Sigmoid colon (tissue), 7 donors: ENCODE data around the gene GOLGA6C. TPM values are rescaled to one million over a fixed set of nuclear protein-coding genes. Genes with fewer than 3 reads are reported as not detected.
"Not testable (repeated sequence)": the region's sequence is repeated elsewhere in the genome, so short reads cannot be mapped to it uniquely, and the experiment has no call there.

ENCODE experiments used
- DNase-seq: peaks from one replicate; pipeline ENCODE4 v3.0.0-alpha.2; 2019
- H3K27ac ChIP-seq, 4 donors: fragments of 200-600 bp; sonication (generic); one replicate each; pipeline ENCODE4 v1.5.1; 2016 to 2019; ENCODE audit warnings: mild to moderate bottlenecking in 1 of 4
- H3K27me3 ChIP-seq, 3 donors: fragments of 200-600 bp; sonication (generic); one replicate each; pipeline ENCODE4 v1.5.1; 2019; ENCODE audit warnings: mild to moderate bottlenecking in 1 of 3
- H3K36me3 ChIP-seq, 4 donors: fragments of 200-600 bp; sonication (generic); one replicate each; pipeline ENCODE4 v1.5.1; 2016 to 2019
- H3K4me1 ChIP-seq, 4 donors: fragments of 200-600 bp; sonication (generic); one replicate each; pipeline ENCODE4 v1.5.1; 2017 to 2019
- H3K4me3 ChIP-seq, 4 donors: fragments of 200-600 bp; sonication (generic); one replicate each; pipeline ENCODE4 v1.5.1; 2017 to 2019; ENCODE audit warnings: mild to moderate bottlenecking in 2 of 4, moderate library complexity in 1 of 4
- H3K9me3 ChIP-seq, 4 donors: fragments of 200-600 bp in 3 of 4; sonication (generic) in 3 of 4; one replicate each; pipeline versions ENCODE4 v1.5.1 to v1.6.1; 2013 to 2019
- CTCF ChIP-seq, 4 experiments: fragments of 450-650 bp in 3 of 4; fragments of 200-600 bp in 1 of 4; IDR thresholded peaks; one replicate each; pipeline ENCODE4 v1.5.1; 2016 to 2019; ENCODE audit warnings: antibody characterized with exemption in 4 of 4, mild to moderate bottlenecking in 3 of 4, moderate library complexity in 2 of 4
- WGBS, 2 donors: extraction: QIAGEN DNeasy Blood & Tissue Kit; methylation state at CpG; one replicate each; pipeline ENCODE4 v1.1.7; 2013; 5-methylcytosine and 5-hydroxymethylcytosine counted together
- intact Hi-C: fragments of 100-400 bp; cut with DNase I; formaldehyde crosslinking; loops from one replicate; pipeline ENCODE4 v1.15.1; 2023
- polyA plus RNA-seq, 3 donors: library from polyadenylated mRNA; stranded (reverse); fragments of 200-250 nt; gene quantifications; one replicate each; pipeline ENCODE4 v1.2.3, GENCODE V29; 2013
- total RNA-seq, 4 donors: library from RNA; depleted of rRNA; stranded (reverse); fragments of >200 nt; gene quantifications; one replicate each; pipeline ENCODE4 v1.1.0, GENCODE V29; 2016
- donor health status: healthy with polysubstance abuse.
- donor health status: Bipolar disorder and iron deficiency.
- donor health status: healthy.

Gene GOLGA6C
- total and polyA plus RNA-seq, 7 donors: 0.33 TPM; not detected in 6

DNA sequence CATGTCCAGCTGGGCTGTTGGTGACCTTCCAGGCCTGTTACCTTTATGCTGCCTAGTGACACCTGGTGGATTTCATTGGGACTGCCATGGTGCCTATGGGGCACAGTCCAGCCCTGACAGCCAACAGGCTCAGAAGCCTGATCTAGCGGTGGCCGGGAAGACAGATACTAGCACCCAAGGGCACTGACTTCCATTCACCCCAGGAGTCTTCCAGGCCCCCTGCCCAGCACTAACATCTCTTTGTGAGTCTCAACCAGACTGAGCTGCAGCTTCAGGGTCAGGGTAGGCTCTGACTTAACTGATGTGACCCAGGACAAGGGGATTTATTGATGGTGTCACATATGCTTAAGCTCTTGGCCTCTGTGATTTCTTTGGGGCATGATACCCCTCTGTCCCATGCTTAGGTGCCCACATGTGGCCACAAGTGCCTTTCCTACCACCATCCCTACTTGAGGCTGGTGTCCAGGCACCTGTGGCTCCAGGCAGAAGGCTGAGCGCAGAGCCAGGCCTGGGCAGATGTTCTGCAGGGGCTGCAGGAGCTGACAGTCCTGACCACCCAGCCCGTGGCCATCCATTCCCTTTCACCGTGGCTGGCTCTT lies 16.5 kb downstream of the GOLGA6C start:
- DNase-seq: peak; percentile 76
- H3K9me3 ChIP-seq, intact Hi-C loops, H3K27ac ChIP-seq, H3K4me3 ChIP-seq, H3K27me3 ChIP-seq, H3K36me3 ChIP-seq, H3K4me1 ChIP-seq: not testable (repeated sequence)
- WGBS, 2 donors: 57 to 73% methylated on average over 5 of the region's 5 CpGs
- peak in 3 of 4 experiments; percentile 27 to 59 (median 49) for TF ChIP-seq CTCF (IDR thresholded peaks at IDR 0.05)

GRCh38 chr15:75275617-75276016 lies 17.5 kb downstream of the GOLGA6C start:
- H3K4me1 ChIP-seq, H3K27me3 ChIP-seq, H3K36me3 ChIP-seq, intact Hi-C loops, H3K4me3 ChIP-seq, H3K9me3 ChIP-seq, H3K27ac ChIP-seq: not testable (repeated sequence)
- DNase-seq: peak; percentile 59
- WGBS, 2 donors: 74% methylated on average over 3 of the region's 3 CpGs

- H3K9me3 ChIP-seq, H3K27me3 ChIP-seq, DNase-seq, H3K4me1 ChIP-seq, H3K36me3 ChIP-seq, H3K27ac ChIP-seq, intact Hi-C loops, H3K4me3 ChIP-seq: not testable (repeated sequence)
- WGBS, 2 donors: 0% methylated on average over 1 of the region's 1 CpG; no CpG with 5 or more reads in 1 of the 2 donors
These were observed 20.4 kb downstream of the GOLGA6C start for GRCh38 chr15:75278497-75278896.

DNA sequence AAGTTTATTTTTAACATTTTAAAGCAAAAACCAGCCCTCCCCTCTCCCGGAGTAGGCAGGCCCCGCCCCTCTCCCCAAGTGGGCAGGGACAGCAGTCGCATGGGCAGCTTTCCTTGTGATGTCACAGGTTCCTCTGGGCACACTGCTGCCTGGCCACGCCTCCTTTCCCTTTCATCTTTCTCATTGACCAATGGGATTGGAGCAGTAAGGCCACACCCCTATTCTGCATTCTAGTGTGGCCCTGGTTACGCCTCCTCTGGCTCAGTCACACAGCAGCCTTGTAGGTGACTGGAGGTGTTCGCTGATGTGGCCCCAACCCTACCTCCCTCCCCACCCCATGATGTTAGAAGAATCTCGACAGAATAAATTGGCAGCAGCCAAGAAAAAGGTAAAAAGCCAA lies 24.4 kb downstream of the GOLGA6C start, which contains the start of gene GOLGA6D:
Gene GOLGA6D, plus strand, starts transcription at position 264 of the 400 bp plus-strand sequence. Its CDS starts 41 bp downstream, at position 305.
- H3K36me3 ChIP-seq, intact Hi-C loops, H3K27ac ChIP-seq, H3K27me3 ChIP-seq, H3K9me3 ChIP-seq, H3K4me1 ChIP-seq, H3K4me3 ChIP-seq, DNase-seq: not testable (repeated sequence)
- no CpG with 5 or more reads among the region's 7 CpGs for WGBS, 2 donors

DNA sequence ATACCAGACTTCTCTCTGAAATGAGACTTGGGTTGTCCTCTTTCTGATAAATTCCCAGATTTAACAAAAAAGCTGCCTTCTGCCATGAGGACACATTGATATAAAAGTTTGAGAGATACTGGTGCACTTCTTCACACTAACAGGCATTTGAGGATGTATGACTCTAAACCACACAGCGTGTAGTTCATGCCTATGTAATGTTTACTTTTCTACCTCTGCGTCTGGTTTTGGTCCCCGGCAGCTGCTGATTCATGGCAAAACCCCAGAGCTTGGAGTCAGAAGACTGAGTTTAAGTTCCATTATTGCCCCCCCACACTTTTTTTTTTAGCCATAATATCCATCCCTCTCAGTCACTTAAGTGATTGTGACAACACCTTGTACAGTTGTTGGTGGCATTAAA lies 26.0 kb downstream of the GOLGA6C start:
- intact Hi-C loops, DNase-seq, H3K36me3 ChIP-seq, H3K4me1 ChIP-seq, H3K4me3 ChIP-seq, H3K9me3 ChIP-seq, H3K27me3 ChIP-seq, H3K27ac ChIP-seq: not testable (repeated sequence)
- WGBS, 2 donors: no CpG with 5 or more reads among the region's 3 CpGs

DNA sequence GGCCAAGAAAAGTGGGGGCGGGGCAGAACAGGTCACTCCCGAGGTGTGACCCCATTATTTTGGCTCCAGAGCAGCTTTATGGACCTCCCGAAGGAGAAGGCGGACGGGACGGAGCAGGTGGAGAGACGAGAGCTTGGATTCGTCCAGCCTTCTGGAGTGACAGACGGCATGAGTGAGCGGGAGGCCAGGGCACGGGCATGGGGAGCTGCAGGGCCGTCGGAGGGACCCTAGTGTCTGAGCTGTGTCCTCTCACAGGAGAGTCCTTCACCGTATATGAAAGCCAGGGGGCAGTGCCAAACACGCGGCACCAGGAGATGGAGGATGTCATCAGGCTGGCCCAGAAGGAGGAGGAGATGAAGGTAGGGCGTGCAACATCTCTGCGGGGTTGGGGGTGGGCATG lies 35.5 kb downstream of the GOLGA6C start:
- H3K4me3 ChIP-seq, H3K27me3 ChIP-seq, H3K36me3 ChIP-seq, H3K4me1 ChIP-seq, DNase-seq, H3K27ac ChIP-seq, intact Hi-C loops, H3K9me3 ChIP-seq: not testable (repeated sequence)
- WGBS, 2 donors: 71 to 78% methylated on average over 7 to 8 of the region's 18 CpGs

- H3K27me3 ChIP-seq, H3K4me3 ChIP-seq, H3K27ac ChIP-seq, intact Hi-C loops, H3K9me3 ChIP-seq, H3K4me1 ChIP-seq, H3K36me3 ChIP-seq: not testable (repeated sequence)
- DNase-seq: peak; percentile 25
- WGBS, 2 donors: 65 to 70% methylated on average over 5 to 6 of the region's 13 CpGs
These were observed 40.6 kb downstream of the GOLGA6C start for GRCh38 chr15:75298541-75299310.

DNA sequence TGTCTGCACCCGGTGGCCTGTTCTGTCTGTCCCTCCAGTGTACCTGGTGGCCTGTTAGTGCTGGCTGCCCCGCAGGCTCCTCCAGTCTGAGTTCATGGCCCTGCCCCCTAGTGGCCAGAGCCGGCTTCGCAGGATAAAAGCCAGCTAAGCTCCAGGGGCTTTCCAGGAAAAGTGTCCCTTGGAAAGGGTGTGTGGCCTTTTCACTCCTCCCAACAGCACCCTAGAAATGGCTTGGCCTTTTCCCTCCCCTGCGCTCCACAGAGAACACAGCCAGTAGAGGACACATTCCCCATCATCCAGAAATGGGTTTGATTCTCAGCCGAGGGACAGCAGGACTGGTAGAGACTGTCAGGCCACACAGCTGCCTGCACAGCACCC lies 41.2 kb downstream of the GOLGA6C start:
- WGBS, 2 donors: 16 to 20% methylated on average over 6 of the region's 6 CpGs
- intact Hi-C loops, H3K4me1 ChIP-seq, H3K4me3 ChIP-seq, H3K27ac ChIP-seq, H3K9me3 ChIP-seq, H3K36me3 ChIP-seq, H3K27me3 ChIP-seq: not testable (repeated sequence)
- peak in 2 of 4 experiments; percentile 26 to 53 for TF ChIP-seq CTCF (IDR thresholded peaks at IDR 0.05)
- peak; percentile 71 for DNase-seq

GRCh38 chr15:75300026-75300425 lies 41.9 kb downstream of the GOLGA6C start:
- H3K4me1 ChIP-seq, H3K27me3 ChIP-seq, H3K9me3 ChIP-seq, intact Hi-C loops, H3K4me3 ChIP-seq, H3K36me3 ChIP-seq, H3K27ac ChIP-seq: not testable (repeated sequence)
- WGBS, 2 donors: 69 to 80% methylated on average over 6 of the region's 6 CpGs
- DNase-seq: peak; percentile 39
